Fibroblast of the aortic adventitia (primary cell): Measurements from ENCODE around the gene ARL8B. TPM values are rescaled to one million over a fixed set of nuclear protein-coding genes. Genes with fewer than 3 reads are reported as not detected.
A peak's percentile ranks its signal among the peaks of the same experiment; 100 is the strongest.
"Not testable (repeated sequence)": the region's sequence is repeated elsewhere in the genome, so short reads cannot be mapped to it uniquely, and the experiment has no call there.

Experiments used
- DNase-seq: peaks from one replicate; pipeline ENCODE4 v3.0.0-alpha.2; 2010; ENCODE audit warnings: low read depth
- H3K4me3 ChIP-seq: 2 replicates; pipeline ENCODE4 v1.5.1; 2011; ENCODE audit warnings: low read depth, mild to moderate bottlenecking, control low read depth, low read length, moderate library complexity
- CTCF ChIP-seq: IDR thresholded peaks from 2 replicates; pipeline ENCODE4 v1.5.1; 2011; ENCODE audit warnings: mild to moderate bottlenecking, low read length, control low read depth, inconsistent platforms; ENCODE audit not compliant: insufficient read depth
- total RNA-seq: library from RNA; depleted of rRNA; stranded (reverse); fragments of >200 nt; gene quantifications from 2 replicates; pipeline ENCODE4 v1.2.3, GENCODE V29; 2012; ENCODE audit warnings: low replicate concordance

Gene ARL8B
- total RNA-seq, 1 donor: 89.0 TPM

GRCh38 chr3:5110337-5110736 is 11.8 kb upstream of the ARL8B start:
- H3K4me3 ChIP-seq: no peak overlapping the region
- DNase-seq: no peak
- no peak for TF ChIP-seq CTCF

GRCh38 chr3:5112043-5112442 is 10.0 kb upstream of the ARL8B start:
- no peak for TF ChIP-seq CTCF
- no peak for DNase-seq

GRCh38 chr3:5113726-5114125 is 8.4 kb upstream of the ARL8B start:
- H3K4me3 ChIP-seq, DNase-seq: not testable (repeated sequence)

More at GRCh38 chr3:5112043-5112442, 10.0 kb upstream of the ARL8B start:
- H3K4me3 ChIP-seq: no peak overlapping the region

- TF ChIP-seq CTCF: no peak
- no peak overlapping the region for H3K4me3 ChIP-seq
- peak; percentile 39 for DNase-seq
These were observed 6.5 kb upstream of the ARL8B start for GRCh38 chr3:5115506-5116162.

- no peak overlapping the region for H3K4me3 ChIP-seq
- no peak for DNase-seq
- no peak for TF ChIP-seq CTCF
These were observed 5.6 kb upstream of the ARL8B start for GRCh38 chr3:5116538-5116937.

GRCh38 chr3:5120446-5120845 is 1.6 kb upstream of the ARL8B start:
- no peak for TF ChIP-seq CTCF
- DNase-seq: no peak
- no peak overlapping the region for H3K4me3 ChIP-seq

- DNase-seq: peak; percentile 83
- peak overlapping the region; percentile 93 for H3K4me3 ChIP-seq
- no peak for TF ChIP-seq CTCF
These were observed 932 bp downstream of the ARL8B start for GRCh38 chr3:5122741-5123706.
